Loucy (cell line): ENCODE measurements around the gene RGS16.
"Not testable (repeated sequence)": the region's sequence is repeated elsewhere in the genome, so short reads cannot be mapped to it uniquely, and the experiment has no call there.

ENCODE experiments used
- H2AFZ ChIP-seq: fragments of 200-600 bp; sonication (generic); 2 replicates; pipeline ENCODE4 v1.6.0; 2016; ENCODE audit warnings: antibody characterized with exemption, mild to moderate bottlenecking, low read length, moderate library complexity
- H3F3A ChIP-seq: fragments of 200-600 bp; 2 replicates; pipeline ENCODE4 v1.6.0; 2016; ENCODE audit warnings: antibody characterized with exemption, low read depth, mild to moderate bottlenecking
- H3K27me3 ChIP-seq: fragments of 200-600 bp; sonication (generic); 2 replicates; pipeline ENCODE4 v1.6.1; 2014; ENCODE audit warnings: low read length, mild to moderate bottlenecking; ENCODE audit not compliant: insufficient read depth, poor library complexity, severe bottlenecking
- H3K36me3 ChIP-seq: fragments of 200-600 bp; sonication (generic); 2 replicates; pipeline ENCODE4 v1.6.1; 2016; ENCODE audit warnings: low read length; ENCODE audit not compliant: insufficient read depth
- H3K4me1 ChIP-seq: fragments of 200-600 bp; sonication (generic); 2 replicates; pipeline ENCODE4 v1.5.1; 2014; ENCODE audit warnings: low read length, mild to moderate bottlenecking; ENCODE audit not compliant: insufficient read depth, poor library complexity, severe bottlenecking
- H3K4me2 ChIP-seq: fragments of 200-600 bp; sonication (generic); 2 replicates; pipeline ENCODE4 v1.6.0; 2014; ENCODE audit warnings: antibody characterized with exemption, low read length, low read depth, mild to moderate bottlenecking; ENCODE audit not compliant: poor library complexity, severe bottlenecking
- H3K4me3 ChIP-seq: fragments of 200-600 bp; sonication (generic); 2 replicates; pipeline ENCODE4 v1.5.1; 2014; ENCODE audit warnings: low read length, mild to moderate bottlenecking, mixed read lengths; ENCODE audit not compliant: poor library complexity, severe bottlenecking
- H3K79me2 ChIP-seq: fragments of 200-600 bp; sonication (generic); 2 replicates; pipeline ENCODE4 v1.6.1; 2014; ENCODE audit warnings: low read length; ENCODE audit not compliant: insufficient read depth
- H3K9ac ChIP-seq: fragments of 200-600 bp; sonication (generic); 2 replicates; pipeline ENCODE4 v1.6.0; 2014; ENCODE audit warnings: mild to moderate bottlenecking, low read depth, low read length, moderate library complexity; ENCODE audit not compliant: poor library complexity, severe bottlenecking
- H3K9me2 ChIP-seq: fragments of 200-600 bp; sonication (generic); replicated peaks from 2 replicates; pipeline ENCODE4 v1.6.1; 2016; ENCODE audit warnings: low read depth, low read length, mixed read lengths
- H3K9me3 ChIP-seq: fragments of 200-600 bp; sonication (generic); 2 replicates; pipeline ENCODE4 v1.6.1; 2014; ENCODE audit warnings: mild to moderate bottlenecking, antibody characterized with exemption, low read length, low read depth; ENCODE audit not compliant: insufficient read depth
- H4K20me1 ChIP-seq: fragments of 200-600 bp; sonication (generic); 2 replicates; pipeline ENCODE4 v1.6.0; 2014; ENCODE audit warnings: antibody characterized with exemption, low read length, mild to moderate bottlenecking; ENCODE audit not compliant: insufficient read depth, poor library complexity, severe bottlenecking
- EZH2phosphoT487 ChIP-seq: fragments of 200-600 bp; IDR thresholded peaks from 2 replicates; pipeline ENCODE4 v1.6.1; 2018; ENCODE audit warnings: antibody characterized with exemption, mild to moderate bottlenecking, moderate library complexity, borderline replicate concordance
- TF ChIP-seq, protein P1 (sequence below): fragments of 200-600 bp; sonication (generic); conservative IDR thresholded peaks from 2 replicates; pipeline ENCODE4 v1.5.1; 2014; ENCODE audit warnings: mild to moderate bottlenecking, antibody characterized with exemption, low read length

The RGS16 gene

DNA sequence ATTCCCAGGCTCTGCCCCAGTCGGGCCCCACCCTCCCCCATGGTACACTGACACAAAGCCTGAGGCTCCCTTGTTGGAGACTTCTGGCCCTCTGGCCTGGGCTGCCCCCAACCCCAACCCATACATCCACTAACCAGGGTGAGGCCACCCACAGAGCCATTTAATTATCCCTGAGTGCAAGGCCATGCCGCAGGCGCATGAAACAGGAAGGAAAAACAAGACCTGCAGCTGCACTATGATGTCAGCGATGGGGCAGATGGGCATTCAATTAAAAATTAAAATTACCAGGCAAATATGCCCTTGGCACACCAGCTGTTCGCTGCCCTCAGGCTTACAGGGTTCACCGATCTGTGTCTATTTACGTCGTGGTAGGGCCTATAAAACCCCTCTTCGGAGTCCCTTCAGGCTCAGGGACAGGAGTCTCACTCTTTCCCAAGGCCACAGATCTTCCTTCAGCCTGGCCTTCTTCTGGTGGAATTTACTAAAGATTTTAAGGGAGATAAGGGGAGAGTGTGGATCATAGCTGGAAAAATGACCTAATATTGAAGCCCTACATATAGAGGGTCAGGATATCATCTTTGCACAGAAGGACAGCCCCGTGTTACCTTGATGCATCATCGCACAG lies 29.6 kb upstream of the RGS16 start:
- Histone ChIP-seq H3K27me3 (no peaks in the 10 kb centered on the region), H3K9me2 (no peaks in the 10 kb centered on the region), H2AFZ (no peak overlapping the region), H3F3A (no peaks in the 10 kb centered on the region), H3K4me2 (no peak overlapping the region), H3K79me2 (no peaks in the 10 kb centered on the region), H3K4me3 (no peak overlapping the region), H4K20me1 (no peaks in the 10 kb centered on the region), H3K36me3 (no peaks in the 10 kb centered on the region), H3K9me3 (no peaks in the 10 kb centered on the region), H3K9ac (no peak overlapping the region), H3K4me1 (peaks cover 25% of the 10 kb centered on the region)
- TF ChIP-seq EZH2phosphoT487 = no peak
- TF ChIP-seq, protein P1, sequence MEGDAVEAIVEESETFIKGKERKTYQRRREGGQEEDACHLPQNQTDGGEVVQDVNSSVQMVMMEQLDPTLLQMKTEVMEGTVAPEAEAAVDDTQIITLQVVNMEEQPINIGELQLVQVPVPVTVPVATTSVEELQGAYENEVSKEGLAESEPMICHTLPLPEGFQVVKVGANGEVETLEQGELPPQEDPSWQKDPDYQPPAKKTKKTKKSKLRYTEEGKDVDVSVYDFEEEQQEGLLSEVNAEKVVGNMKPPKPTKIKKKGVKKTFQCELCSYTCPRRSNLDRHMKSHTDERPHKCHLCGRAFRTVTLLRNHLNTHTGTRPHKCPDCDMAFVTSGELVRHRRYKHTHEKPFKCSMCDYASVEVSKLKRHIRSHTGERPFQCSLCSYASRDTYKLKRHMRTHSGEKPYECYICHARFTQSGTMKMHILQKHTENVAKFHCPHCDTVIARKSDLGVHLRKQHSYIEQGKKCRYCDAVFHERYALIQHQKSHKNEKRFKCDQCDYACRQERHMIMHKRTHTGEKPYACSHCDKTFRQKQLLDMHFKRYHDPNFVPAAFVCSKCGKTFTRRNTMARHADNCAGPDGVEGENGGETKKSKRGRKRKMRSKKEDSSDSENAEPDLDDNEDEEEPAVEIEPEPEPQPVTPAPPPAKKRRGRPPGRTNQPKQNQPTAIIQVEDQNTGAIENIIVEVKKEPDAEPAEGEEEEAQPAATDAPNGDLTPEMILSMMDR = no peak

DNA sequence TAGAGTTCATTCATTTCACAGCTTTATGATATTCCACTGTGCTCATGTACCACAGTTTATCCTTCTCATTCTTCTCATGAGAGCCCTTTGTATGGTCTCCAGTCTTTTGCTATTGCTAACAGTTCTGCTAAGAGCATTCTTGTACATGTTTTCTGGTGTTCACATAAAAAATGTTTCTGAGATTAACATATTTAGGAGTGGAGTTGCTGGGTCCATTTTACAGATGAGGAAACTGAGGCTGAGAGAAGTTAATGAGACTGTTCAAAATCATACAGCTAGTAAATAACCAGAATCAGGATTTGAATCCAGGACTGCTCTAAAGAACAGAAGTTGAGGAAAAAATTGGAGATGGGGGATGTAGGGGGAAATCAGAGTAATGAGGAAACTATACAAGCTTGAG lies 28.8 kb upstream of the RGS16 start:
- no peaks in the 10 kb centered on the region for H3F3A ChIP-seq
- no peak overlapping the region for H3K4me2 ChIP-seq
- no peaks in the 10 kb centered on the region for H4K20me1 ChIP-seq
- H2AFZ ChIP-seq = no peak overlapping the region
- no peaks in the 10 kb centered on the region for H3K9me2 ChIP-seq
- H3K9me3 ChIP-seq = no peaks in the 10 kb centered on the region
- no peaks in the 10 kb centered on the region for H3K36me3 ChIP-seq
- H3K4me1 ChIP-seq = peaks cover 28% of the 10 kb centered on the region
- H3K9ac ChIP-seq = no peak overlapping the region
- no peak overlapping the region for H3K4me3 ChIP-seq
- TF ChIP-seq, protein P1 = no peak
- no peak for TF ChIP-seq EZH2phosphoT487
- no peaks in the 10 kb centered on the region for H3K79me2 ChIP-seq
- H3K27me3 ChIP-seq = no peaks in the 10 kb centered on the region

DNA sequence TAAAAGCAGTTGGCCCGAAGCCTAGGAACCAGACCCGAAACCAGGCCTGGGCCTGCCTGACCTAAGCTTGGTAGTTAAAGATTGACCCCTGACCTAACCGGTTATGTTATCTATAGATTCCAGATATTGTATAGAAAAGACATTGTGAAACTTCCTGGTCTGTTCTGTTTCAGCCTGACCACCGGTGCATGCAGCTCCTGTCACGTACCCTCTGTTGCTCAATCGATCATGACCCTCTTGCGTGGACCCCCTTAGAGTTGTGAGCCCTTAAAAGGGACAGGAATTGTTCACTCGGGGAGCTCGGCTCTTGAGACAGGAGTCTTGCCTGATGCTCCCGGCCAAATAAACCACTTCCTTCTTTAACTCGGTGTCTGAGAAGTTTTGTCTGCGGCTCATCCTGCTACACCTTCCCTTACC lies 28.3 kb upstream of the RGS16 start:
- not testable (repeated sequence) for H3K4me3 ChIP-seq, H4K20me1 ChIP-seq, H3K9me3 ChIP-seq, H3K27me3 ChIP-seq, H3K9ac ChIP-seq, H3K4me2 ChIP-seq, H3K9me2 ChIP-seq, H2AFZ ChIP-seq, H3K79me2 ChIP-seq, H3F3A ChIP-seq, H3K36me3 ChIP-seq
- peaks cover 28% of the 10 kb centered on the region for H3K4me1 ChIP-seq

DNA sequence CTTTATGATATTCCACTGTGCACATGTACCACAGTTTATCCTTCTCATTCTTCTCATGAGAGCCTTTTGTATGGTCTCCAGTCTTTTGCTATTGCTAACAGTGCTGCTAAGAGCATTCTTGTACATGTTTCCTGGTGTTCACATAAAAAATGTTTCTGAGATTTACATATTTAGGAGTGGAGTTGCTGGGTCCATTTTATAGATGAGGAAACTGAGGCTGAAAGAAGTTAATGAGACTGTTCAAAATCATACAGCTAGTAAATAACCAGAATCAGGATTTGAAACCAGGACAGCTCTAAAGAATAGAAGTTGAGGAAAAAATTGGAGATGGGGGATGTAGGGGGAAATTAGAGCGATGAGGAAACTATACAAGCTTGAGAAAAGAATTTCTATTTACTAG lies 27.8 kb upstream of the RGS16 start:
- no peak overlapping the region for H3K4me2 ChIP-seq
- H3K4me1 ChIP-seq = peaks cover 28% of the 10 kb centered on the region
- H3K27me3 ChIP-seq = no peaks in the 10 kb centered on the region
- no peak for TF ChIP-seq EZH2phosphoT487
- TF ChIP-seq, protein P1 = no peak
- no peaks in the 10 kb centered on the region for H3K36me3 ChIP-seq
- H3K9me2 ChIP-seq = no peaks in the 10 kb centered on the region
- no peaks in the 10 kb centered on the region for H3F3A ChIP-seq
- H3K79me2 ChIP-seq = no peaks in the 10 kb centered on the region
- H2AFZ ChIP-seq = no peak overlapping the region
- no peak overlapping the region for H3K4me3 ChIP-seq
- no peaks in the 10 kb centered on the region for H4K20me1 ChIP-seq
- no peaks in the 10 kb centered on the region for H3K9me3 ChIP-seq
- H3K9ac ChIP-seq = no peak overlapping the region
